ENCODE data around the gene CFAP107. TPM values are rescaled to one million over a fixed set of nuclear protein-coding genes. Genes with fewer than 3 reads are reported as not detected.

The CFAP107 gene
- total RNA-seq, 2 experiments from 2014 or later = not detected

DNA sequence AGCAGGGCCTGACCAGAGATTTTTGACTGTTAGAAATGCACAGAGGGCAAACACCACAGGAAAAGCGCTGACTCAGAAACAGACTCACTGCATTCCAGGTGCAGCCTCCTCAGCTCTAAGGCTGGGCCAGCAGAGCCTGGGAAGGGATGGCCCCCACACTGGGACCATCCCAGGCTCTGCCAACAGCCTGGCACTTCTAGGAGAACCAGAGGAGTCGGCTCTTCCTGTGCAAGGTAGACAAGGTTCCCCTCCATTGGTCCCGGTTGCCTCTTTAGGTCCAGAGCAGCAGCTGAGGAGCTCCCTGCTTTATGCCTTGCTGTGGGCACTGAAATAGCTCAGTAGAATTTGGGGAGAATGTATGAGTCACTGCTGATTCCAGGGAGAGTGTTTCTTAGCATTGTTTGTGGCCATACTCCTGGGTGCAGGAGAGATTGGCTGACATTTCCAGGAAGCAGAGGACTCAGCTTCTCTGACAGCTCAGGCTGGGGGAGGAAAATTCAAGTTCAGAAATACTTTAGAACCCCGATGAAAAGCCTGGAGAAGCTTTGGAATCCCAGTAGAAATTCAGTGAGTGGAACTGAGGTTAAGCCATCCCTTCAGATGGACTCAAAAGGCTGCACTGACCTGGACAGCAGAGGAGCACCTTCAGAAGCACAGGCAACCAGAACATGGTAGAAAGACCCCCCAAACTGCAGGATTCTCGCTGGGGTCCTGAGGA lies 64.8 kb downstream of the CFAP107 start:
- ATAC-seq (no peak), DNase-seq (no peak)
- intact Hi-C loops (cut with micrococcal nuclease) = no loop called here
- Mint-ChIP-seq H3K4me1 (ENCODE audit: low read depth) (no peaks in the 10 kb centered on the region), H3K36me3 (ENCODE audit: low read depth) (no peaks in the 10 kb centered on the region), H3K27ac (no peak overlapping the region), H3K27me3 (peaks cover 5% of the 10 kb centered on the region), H3K4me3 (no peak overlapping the region), H3K9me3 (no peaks in the 10 kb centered on the region)
- ChIA-PET POLR2A (no interaction called here), CTCF (no interaction called here)
- TF ChIP-seq, protein P1, sequence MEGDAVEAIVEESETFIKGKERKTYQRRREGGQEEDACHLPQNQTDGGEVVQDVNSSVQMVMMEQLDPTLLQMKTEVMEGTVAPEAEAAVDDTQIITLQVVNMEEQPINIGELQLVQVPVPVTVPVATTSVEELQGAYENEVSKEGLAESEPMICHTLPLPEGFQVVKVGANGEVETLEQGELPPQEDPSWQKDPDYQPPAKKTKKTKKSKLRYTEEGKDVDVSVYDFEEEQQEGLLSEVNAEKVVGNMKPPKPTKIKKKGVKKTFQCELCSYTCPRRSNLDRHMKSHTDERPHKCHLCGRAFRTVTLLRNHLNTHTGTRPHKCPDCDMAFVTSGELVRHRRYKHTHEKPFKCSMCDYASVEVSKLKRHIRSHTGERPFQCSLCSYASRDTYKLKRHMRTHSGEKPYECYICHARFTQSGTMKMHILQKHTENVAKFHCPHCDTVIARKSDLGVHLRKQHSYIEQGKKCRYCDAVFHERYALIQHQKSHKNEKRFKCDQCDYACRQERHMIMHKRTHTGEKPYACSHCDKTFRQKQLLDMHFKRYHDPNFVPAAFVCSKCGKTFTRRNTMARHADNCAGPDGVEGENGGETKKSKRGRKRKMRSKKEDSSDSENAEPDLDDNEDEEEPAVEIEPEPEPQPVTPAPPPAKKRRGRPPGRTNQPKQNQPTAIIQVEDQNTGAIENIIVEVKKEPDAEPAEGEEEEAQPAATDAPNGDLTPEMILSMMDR (IDR thresholded peaks at IDR 0.05) = no peak

DNA sequence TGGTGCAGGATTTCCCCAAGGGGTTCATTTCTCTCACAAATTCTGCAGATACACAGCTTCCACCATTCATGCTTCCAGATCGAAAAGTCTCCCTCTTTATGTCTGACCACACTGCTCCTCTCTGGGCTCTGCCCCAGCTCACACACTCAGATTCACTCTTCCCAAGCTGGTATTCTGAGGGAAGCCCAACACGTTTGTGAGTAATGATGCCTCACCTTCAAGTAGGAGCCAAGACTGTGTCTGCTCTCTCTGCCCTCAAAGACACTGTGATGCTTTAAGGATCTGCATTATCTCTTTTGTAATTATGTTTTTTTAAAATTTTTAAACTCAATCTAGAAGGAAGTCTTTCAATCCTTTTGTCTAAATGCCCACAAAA lies 65.4 kb downstream of the CFAP107 start:
- ATAC-seq = no peak
- H3K4me3 Mint-ChIP-seq = no peak overlapping the region
- no peaks in the 10 kb centered on the region for H3K36me3 Mint-ChIP-seq (ENCODE audit: low read depth)
- no peak for DNase-seq
- H3K4me1 Mint-ChIP-seq (ENCODE audit: low read depth) = no peaks in the 10 kb centered on the region
- ChIA-PET CTCF (no interaction called here), POLR2A (no interaction called here)
- H3K27me3 Mint-ChIP-seq = peaks cover 5% of the 10 kb centered on the region
- TF ChIP-seq, protein P1 (IDR thresholded peaks at IDR 0.05) = no peak
- intact Hi-C loops (cut with micrococcal nuclease) = no loop called here
- H3K9me3 Mint-ChIP-seq = no peaks in the 10 kb centered on the region
- H3K27ac Mint-ChIP-seq = no peak overlapping the region

Other genes with a start within 250 kb of the CFAP107 start
- gene DHRS3, start 128.0 kb upstream of the CFAP107 start, total RNA-seq = 100 to 1,000 TPM; 129 to 135 TPM
- gene AADACL4, start 102.1 kb upstream of the CFAP107 start, total RNA-seq = not detected
- gene AADACL3, start 30.1 kb upstream of the CFAP107 start, total RNA-seq = not detected
- not detected for gene PRAMEF12, start 27.5 kb downstream of the CFAP107 start, total RNA-seq
- not detected for gene PRAMEF1, start 45.2 kb downstream of the CFAP107 start, total RNA-seq
- not detected for gene PRAMEF11, start 85.2 kb downstream of the CFAP107 start, total RNA-seq
- not detected for gene HNRNPCL1, start 102.5 kb downstream of the CFAP107 start, total RNA-seq
- not detected for gene PRAMEF2, start 110.9 kb downstream of the CFAP107 start, total RNA-seq
- gene PRAMEF4, start 140.0 kb downstream of the CFAP107 start, total RNA-seq = not detected
- gene PRAMEF10, start 152.1 kb downstream of the CFAP107 start, total RNA-seq = not detected
- not detected for gene PRAMEF7, start 170.4 kb downstream of the CFAP107 start, total RNA-seq
- gene PRAMEF6, start 201.4 kb downstream of the CFAP107 start, total RNA-seq = not detected

Data from activated CD8-positive, alpha-beta T cell treated with anti-CD3 and anti-CD28 coated beads for 36 hours (primary cell).